Measurements from ENCODE around the gene ZNF385B.

The ZNF385B gene

DNA sequence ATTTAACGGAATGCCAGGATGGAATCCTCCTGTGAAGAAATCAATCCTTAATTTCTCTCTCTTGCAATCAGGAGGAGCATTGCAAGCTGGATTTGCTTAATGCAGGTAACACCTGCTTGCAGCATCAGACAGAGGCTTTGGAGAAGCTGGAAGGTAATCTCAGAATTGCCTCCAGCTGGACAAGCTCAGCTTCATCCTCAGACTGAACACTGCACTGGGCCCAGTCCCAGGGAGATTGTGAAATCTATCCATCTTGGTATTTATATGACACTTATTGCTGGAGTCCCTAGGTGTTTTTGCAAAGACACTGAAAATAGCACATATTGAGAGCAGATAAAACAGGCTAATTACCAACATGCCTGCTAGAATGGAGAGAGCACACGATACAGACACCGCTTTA lies 417.4 kb downstream of the ZNF385B start:
- intact Hi-C loops (cut with DNase I) = no loop called here
- DNase-seq = no peak

- intact Hi-C loops (cut with DNase I) = no loop called here
- no peak for DNase-seq
These were observed 418.2 kb downstream of the ZNF385B start for GRCh38 chr2:179443180-179443579.

DNA sequence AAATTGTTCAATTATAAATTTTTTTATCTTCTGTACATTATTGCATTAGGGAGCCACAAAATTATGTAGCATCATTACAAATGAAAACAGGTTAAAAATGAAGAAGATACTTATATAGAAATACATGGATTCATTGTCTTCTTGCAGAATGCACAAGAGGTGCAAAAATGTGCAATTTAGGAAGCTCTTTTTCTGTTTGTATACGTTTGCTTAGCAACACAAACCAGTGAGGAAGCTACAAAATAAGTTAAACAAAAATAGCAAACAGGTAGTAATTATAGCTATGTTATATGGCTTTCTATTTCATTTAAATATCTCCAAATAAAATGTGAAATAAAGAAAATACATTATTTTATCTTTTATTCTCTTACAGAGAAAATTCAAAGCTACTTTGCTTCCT lies 419.2 kb downstream of the ZNF385B start:
- intact Hi-C loops (cut with DNase I) = no loop called here
- DNase-seq = no peak

- intact Hi-C loops (cut with DNase I) = no loop called here
- DNase-seq = no peak
These were observed 419.9 kb downstream of the ZNF385B start for GRCh38 chr2:179441551-179441950.

DNA sequence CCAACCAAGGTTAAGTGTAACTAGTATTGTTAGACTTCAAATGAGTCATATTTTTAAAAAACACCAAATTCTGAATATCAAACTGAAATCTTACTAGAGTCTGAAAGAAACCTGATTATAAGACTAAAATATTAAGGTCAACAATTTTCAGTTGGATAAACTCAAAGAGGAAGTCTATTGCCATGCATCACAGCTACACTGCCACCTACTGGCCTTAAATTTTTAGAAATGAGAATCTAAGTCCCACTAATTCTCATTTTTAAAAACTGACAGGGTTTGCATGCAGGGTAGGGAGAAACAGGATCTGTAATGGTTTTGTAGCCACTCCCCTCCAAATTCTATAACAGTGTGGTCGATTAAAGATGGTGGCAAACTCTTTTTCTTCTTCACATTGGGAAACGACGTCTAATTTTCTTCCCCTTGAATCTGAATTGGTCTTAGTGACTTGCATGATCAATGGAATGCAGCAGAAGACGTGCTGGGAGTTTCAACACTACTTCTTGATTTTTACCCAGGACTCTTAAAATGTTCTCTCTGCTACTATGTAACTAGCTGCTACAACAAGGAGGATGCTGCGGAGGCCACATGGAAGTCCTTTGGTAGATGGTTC lies 420.7 kb downstream of the ZNF385B start:
- intact Hi-C loops (cut with DNase I) = no loop called here
- DNase-seq = peak in 6 of 42 donors; percentile 8 to 56 (median 19)

DNA sequence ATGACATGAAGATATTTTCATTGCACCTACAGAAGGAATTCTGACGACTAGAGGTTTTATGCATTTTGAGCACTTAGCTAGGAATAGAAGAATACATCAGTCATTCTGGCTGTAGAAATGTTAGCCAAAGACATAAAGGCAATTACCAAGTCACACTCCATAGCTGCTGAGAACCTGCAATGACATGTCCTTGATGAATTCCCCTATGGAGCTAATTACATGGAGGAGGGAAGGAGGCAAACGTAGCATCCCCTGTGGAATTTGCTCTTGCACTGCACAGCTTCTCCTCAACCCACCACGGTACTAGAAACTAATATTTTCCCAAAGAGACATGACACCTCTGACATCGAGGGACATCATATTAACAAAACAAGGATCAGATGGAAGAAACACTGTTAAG lies 422.8 kb downstream of the ZNF385B start:
- no peak for DNase-seq
- intact Hi-C loops (cut with DNase I) = no loop called here

- intact Hi-C loops (cut with DNase I) = no loop called here
These were observed 424.0 kb downstream of the ZNF385B start for GRCh38 chr2:179437430-179437829.

GRCh38 chr2:179435566-179435965 lies 425.8 kb downstream of the ZNF385B start:
- no peak for DNase-seq
- intact Hi-C loops (cut with DNase I) = no loop called here

More at GRCh38 chr2:179437430-179437829, 424.0 kb downstream of the ZNF385B start:
- DNase-seq = no peak

DNA sequence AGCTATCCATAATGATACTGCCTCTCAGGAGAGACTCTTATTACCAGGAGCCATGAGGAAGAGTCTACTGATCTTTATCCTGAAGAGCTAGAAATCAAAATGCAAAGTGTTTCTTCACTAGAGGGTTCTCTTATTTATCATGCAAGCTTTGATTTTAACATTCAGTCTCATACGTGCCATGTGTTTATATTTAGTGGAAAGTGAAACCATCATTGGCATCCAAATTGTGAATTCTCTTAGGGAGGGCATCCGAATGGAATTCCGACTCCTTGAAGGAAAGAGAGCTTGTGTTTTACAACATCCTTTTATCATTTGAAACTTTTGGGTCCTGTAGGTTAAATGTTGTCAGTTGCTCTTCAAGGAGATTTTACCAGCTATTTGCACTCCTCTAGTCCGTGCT lies 426.4 kb downstream of the ZNF385B start:
- no peak for DNase-seq
- intact Hi-C loops (cut with DNase I) = no loop called here

DNA sequence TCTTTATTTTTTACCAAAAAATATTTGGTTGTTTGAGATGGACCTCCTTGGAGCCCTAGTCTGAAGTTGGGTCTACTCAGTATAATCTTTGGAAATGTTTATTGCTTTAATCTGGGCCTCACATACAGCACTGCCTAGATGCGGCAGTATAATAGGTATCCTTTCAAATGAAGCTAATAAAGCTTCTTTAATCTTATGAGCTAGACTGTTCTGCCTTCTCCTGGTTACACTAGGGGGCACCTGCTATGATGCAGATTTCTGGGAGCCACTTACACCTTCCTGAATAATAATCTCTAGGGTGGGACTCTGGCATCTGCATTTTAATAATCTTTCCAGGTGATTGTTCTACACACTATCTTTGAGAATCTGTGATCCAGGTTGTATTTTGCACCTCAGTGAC lies 427.1 kb downstream of the ZNF385B start:
- DNase-seq = no peak
- intact Hi-C loops (cut with DNase I) = no loop called here

DNA sequence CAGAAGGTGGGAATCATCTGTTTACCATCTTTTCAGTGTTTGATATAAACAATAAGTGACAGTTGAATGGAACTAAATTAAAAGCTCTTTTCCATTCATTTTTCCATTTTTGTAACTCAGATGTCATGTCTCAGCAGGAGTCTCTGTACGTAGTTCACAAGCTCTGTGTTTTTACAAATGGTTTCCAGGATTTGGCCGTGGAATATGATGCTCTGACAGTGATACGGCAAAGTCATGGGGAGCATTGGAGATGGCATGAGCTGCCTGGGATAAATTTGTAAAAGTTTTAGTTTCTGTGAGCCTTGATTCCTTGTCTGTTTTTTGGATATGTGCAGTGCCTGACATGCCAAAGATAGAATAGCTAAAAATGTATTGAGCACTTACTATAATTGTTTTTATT lies 428.7 kb downstream of the ZNF385B start:
- intact Hi-C loops (cut with DNase I) = no loop called here
- DNase-seq = no peak

DNA sequence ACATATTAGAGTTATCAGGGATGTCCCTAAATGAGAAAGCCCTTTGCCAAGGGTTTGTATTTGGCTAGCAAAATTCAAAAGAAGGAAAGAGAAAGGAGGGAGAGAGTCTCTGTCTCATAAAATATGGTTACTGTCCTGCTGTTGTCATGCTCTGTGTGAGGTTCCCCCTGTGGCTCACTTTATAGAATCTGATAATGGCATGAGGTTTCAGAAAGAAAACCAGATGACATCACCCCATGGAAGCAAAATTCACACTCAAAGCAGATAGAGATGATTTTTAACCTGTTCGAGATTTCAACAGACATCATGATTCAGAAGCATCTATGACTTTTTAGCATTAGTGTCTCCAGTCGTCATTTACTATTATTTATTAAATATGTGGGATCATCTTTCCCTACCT lies 431.8 kb downstream of the ZNF385B start:
- DNase-seq = no peak
- intact Hi-C loops (cut with DNase I) = no loop called here

GRCh38 chr2:179429060-179429471 lies 432.3 kb downstream of the ZNF385B start:
- intact Hi-C loops (cut with DNase I) = no loop called here
- no peak for DNase-seq

- intact Hi-C loops (cut with DNase I) = no loop called here
- DNase-seq = peak in 1 of 42 donors; percentile 11
These were observed 432.8 kb downstream of the ZNF385B start for GRCh38 chr2:179428649-179429048.

DNA sequence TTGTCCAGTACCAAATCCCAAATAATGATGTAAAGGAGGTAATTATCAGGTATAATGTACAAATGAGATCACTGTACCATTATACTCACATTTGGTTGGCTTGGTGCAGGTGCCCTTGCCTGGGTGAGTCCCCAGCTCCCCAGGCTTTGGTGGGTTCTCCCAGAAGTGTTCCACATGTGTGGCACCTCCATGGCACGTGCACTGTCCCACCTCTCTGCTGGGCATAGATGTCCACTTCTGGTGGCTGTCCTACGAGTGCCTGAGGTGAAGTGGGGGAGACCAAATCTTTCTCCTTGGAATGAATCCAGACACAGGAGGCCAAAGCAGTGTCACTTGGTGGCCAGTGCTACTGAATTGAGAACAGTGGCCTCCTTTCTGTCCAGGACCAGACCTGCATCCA lies 434.3 kb downstream of the ZNF385B start:
- intact Hi-C loops (cut with DNase I) = no loop called here
- DNase-seq = no peak

DNA sequence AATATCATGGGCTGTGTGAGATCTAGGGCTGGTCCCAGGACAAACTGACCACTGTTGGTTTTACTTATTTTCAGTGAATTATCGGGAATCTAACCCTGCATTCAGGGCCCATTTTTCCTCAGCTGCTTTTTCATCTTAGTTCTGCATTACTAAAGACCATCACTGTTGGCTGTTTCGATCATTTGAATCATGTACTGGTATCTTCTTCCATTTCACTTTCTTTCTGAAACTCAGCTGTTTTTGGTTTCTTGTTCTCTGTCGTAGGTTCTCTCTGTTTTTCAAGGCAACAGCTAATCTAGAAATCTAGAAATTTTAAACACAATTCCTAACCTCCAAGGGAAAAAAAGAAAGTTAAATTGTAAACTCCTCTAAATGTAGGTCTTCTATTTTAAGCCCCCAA lies 436.8 kb downstream of the ZNF385B start:
- intact Hi-C loops (cut with DNase I) = loop anchor here (5.0 kb wide), 1 partner anchor 328 kb away; no protein-coding TSS in a partner anchor
- DNase-seq = no peak

DNA sequence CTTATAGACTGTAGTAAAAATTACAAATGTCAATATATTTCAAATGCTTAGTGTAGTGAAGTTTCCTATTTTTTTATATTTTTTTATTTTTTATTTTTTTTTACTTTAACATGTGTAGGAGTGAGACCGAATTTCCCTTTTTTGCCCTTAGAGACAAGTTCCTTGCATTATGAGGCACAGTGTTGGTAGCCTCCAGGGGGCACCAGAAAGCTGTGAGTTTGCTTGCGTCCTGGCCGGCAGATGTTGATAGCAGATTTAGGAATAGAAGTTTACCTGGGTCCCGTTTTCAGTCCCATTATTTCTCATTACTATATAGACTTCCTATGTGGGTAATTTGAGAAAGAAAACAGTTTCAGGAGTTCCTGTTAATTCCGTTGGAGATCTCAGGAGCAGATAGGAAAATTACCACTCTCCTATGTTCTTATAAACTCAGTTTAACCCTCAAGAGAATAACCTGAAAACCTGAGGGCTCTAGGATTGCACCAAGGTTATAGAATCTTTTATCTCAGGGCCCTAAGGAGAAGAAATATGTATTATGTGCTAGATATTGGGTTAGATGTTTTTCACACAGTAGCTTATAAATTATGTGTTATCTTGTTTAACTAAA lies 439.3 kb downstream of the ZNF385B start:
- peak; percentile 54 to 88 (median 74) for DNase-seq
- intact Hi-C loops (cut with DNase I) = loop anchor here (5.0 kb wide), 1 partner anchor 330 kb away; no protein-coding TSS in a partner anchor

DNA sequence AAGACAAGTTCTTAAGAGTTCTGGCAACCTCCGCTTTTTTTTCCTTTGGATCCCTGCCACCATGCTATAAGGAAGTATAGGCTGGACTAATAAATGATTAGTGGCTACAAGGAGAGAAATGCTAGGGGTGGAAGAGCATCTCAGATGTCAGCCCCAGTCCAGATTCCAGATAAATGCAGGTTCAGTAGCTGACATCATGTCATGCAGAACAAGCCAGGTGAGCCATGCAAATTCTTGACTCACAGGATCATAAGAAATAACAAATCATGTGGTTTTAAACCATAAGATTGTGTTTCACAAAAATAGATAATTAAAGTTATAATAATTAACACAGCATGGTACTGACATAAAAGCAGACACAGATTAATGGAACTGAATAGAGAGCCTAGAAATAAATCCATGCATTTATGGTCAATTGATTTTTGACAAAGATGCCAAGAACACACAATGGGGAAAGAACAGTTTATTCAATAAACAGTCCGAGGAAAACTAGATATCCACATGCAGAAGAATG lies 443.9 kb downstream of the ZNF385B start:
- no peak for DNase-seq
- intact Hi-C loops (cut with DNase I) = no loop called here

GRCh38 chr2:179412112-179412511 lies 449.3 kb downstream of the ZNF385B start:
- intact Hi-C loops (cut with DNase I) = no loop called here
- DNase-seq = no peak

DNA sequence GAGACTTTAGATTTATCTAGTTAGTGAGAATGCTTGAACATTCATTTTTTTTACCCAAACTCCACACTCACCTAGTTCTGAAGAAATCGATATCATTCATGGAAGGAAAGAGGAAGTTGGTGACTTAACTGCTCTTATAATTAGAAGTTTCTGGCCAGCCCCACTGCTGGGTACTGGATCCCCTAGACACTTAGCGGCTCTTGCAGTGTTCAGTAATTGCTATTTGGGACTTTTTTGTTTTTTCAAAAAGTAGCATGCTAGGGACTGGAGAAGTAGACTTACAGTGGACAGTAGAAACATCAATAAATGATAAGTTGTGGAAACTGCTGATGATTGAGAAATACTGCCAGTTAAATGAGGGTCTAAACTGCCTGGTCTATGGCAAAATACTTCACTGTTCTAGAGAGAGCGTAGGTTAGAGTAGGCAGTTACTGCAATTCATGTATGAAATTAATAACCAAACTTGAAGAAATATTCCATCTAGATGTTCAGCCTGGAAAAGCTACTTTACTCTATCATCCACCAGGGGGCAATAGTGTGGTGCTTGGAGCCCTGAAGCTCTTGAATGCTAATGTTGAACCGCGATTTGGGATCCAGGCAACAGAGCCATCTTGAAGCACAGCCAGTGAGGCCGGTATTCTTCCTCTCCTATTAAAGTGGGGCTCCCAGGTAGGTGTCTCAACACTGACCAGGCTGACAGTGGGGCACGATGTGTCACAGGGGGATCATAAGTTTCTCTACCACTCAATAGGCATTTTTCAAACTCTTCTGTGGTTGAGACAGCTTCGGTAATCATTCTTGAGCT lies 450.7 kb downstream of the ZNF385B start:
- intact Hi-C loops (cut with DNase I) = no loop called here
- peak in 39 of 42 donors; percentile 4 to 80 (median 51) for DNase-seq
